Measurements from ENCODE around the gene ZNF740. TPM values are rescaled to one million over a fixed set of nuclear protein-coding genes. Genes with fewer than 3 reads are reported as not detected.
"Not testable (repeated sequence)": the region's sequence is repeated elsewhere in the genome, so short reads cannot be mapped to it uniquely, and the experiment has no call there.

Gene ZNF740
- total RNA-seq, 1 donor from 2014 or later, result 31.6 TPM

DNA sequence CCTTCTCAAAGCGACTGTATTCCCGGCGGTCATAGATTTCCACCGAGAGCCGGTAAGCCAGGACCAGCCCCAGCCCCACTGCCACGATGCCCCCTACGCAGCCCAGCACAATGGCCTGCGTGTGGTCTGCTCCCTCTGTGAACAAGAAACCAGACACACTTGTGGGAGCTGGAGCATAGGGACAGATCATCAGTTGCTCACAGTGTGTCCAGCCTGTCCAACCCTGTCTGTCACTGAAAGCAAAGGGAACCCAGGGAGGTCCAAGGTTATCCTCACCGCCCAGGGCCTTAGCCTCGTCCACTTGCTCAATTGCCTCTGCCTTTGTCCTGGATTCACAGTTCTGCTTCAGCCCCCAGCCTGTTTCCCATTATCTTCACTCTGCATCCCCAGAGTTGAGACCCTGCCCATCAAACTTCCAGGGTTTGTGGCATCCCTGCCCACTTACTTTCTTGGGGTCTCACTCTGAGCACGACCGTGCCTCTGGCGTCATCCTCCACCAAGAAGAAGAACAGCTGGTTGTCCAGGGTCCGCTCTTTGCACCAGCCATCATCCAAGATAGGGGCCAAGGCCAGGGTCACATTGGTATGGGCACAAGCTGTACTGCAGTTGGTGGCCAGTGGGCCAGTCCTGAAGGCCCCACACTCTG, 11.5 kb downstream of the ZNF740 start:
- ATAC-seq, result no peak
- intact Hi-C loops (cut with micrococcal nuclease), result loop anchor here (10.0 kb wide), 1 partner anchor 127 kb away; no protein-coding TSS in a partner anchor
- no peak for DNase-seq

DNA sequence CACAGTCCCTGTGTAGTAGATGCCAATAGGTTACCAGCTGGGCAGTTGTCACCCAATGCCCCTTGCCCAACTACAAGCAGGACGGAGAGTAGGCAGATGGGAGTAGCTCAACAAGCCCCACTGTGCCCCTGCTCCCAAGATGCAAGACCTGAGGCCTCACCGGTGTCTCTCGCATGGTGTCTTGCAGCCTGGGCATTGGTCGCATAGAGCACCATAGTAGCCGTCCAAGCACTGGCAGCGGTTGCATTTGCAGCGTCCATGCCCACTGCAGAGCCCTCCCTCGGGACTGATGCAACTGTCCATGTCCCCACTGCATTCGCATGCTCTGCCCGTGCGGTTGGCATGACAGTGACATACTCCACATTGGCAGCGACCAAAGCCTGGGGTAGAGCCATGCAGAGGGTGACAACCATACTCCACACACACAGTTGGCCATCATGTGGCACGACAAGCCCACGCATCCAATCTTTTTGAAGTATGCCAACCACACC, 12.1 kb downstream of the ZNF740 start:
- DNase-seq, result no peak
- ATAC-seq, result no peak
- intact Hi-C loops (cut with micrococcal nuclease), result loop anchor here (10.0 kb wide), 1 partner anchor 128 kb away; no protein-coding TSS in a partner anchor

DNA sequence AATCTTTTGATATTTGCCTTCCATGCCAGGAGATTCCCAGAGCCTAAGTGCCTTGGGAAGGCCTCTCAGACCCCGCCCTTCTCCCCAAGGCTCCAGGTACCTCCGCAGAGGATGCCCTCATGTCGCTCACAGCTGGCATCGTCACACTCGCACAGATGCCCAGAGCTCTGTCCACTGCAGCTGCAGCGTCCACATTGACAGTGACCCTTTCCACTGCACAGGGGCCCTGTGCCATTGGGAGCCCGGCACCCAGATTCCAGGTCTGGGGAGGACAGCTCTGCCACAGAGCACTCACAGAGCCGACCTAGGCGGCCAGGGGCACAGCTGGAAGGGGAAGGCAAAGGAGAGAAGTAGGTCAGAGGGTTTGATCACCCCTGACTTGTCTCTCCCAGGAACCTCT, 12.5 kb downstream of the ZNF740 start:
- DNase-seq, result no peak
- intact Hi-C loops (cut with micrococcal nuclease), result loop anchor here (10.0 kb wide), 1 partner anchor 128 kb away; no protein-coding TSS in a partner anchor
- no peak for ATAC-seq

DNA sequence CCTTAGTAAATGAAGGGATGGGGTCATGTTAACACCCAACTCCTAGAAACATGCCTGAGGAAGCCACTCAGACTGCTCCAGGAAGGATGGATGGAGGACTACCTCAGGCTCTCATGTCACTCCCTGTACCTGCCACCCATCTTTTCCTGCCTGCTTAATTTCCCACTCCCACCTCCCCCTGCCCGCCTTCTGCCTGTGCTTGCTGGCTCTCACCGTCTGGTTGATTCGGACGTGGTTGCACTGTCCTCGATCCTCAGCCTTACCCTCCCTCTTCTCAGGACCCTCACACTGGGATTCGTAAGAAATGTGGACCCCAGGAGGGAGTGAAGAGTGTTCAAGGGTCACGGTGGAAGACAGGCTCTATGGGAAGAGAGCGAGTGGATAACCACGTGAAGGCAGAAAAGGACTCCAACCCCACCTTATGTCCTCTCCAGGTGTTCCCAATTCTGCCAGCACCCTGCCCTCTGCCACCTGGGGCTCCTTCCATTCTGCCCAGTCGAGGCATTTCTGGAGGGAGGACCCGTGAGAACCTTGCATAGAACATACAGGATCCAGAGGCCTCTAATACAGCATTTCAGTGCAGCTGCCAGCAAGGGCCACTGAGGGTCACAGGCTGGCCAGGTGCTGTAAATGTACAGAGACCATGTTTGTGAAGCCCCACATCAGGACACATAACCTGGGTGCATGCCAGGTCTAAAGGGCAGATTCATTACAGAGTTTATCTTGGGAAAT, 13.6 kb downstream of the ZNF740 start:
- DNase-seq, result no peak
- no peak for ATAC-seq
- intact Hi-C loops (cut with micrococcal nuclease), result loop anchor here (10.0 kb wide), 1 partner anchor 129 kb away; no protein-coding TSS in a partner anchor

DNA sequence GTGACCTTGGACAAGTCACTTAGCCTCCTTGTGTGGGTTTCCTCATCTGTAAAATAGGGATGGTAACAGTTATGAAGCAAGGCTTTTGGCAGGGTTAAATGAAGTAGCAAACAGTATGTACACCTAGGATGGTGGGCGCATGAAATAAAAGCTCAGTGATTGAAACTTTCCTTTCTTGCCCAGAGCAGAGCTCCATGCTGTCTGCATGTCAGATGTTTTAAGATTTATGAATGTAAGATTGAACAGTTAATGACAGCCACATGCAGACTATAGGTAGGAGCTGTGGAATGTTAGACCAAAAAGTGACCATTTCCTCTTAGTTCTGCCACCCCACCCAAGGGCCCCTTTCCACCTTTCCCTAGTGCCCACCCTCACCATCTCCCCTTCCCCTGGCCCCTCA, 14.5 kb downstream of the ZNF740 start:
- DNase-seq, result no peak
- intact Hi-C loops (cut with micrococcal nuclease), result loop anchor here (10.0 kb wide), 1 partner anchor 130 kb away; no protein-coding TSS in a partner anchor
- ATAC-seq, result no peak

DNA sequence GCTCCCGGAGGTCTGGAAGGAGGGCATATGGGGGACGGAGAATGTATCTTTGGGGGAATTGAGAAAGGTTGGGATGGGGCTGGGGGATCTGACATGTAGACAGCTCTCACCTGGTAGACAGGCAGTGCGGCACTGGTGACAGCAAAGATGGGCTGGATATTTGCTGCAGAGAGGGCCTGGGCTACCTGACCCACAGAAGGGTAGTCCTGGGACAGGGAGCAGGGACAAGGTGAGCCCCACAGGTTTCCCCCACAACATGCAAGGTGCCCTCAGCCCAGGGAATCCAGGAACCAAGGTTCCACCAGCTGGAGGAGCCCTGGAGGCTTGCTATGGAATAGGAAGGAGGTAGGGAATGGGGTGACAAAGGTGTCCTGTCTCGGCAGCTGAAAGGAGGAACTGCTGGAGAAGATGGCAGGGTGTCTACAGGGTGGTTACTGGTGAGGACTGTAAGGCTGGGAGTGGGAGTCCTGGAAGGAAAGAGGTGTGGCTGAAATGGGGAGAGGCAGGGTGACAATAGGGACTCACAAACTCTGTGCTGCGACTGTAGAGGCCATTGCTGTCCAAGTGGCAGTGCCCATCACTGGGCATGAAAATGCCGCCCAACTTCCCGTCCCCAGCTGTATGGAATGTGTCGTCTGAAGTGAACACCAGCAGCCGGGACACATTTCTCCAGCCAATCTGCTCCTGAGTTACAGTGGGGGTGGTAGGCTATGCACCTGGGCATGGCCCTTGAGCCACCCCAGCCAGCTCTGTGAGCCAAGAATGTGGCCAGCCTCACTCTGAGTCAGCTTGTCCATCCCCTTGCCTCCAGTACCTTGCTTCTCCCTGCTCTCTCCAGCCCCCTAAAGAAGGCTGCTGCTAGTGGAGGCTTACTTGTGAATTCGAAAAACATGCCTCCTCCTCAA, 15.2 kb downstream of the ZNF740 start:
- intact Hi-C loops (cut with micrococcal nuclease), result loop anchor here (10.0 kb wide), 1 partner anchor 131 kb away; no protein-coding TSS in a partner anchor
- no peak for ATAC-seq
- DNase-seq, result no peak

DNA sequence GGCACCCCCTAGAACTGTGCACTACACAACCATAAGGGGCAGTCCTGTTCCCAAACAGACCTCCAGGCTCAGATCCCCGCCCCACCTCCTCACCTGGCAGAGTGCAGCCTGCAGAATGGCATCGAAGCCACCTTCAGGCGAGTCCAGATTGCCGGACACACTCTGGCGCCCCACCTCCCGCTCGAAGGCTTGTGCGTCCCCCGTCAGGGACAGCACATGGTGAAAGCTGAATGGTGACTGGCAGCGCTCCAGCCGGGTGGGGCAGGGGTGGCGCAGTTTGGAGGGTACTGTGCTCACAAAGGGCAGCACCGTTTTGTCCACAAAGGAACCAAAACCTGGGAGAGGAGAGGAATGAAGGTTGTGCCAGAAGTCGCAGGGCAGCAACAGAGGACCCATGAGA, 16.0 kb downstream of the ZNF740 start:
- DNase-seq (no peak), ATAC-seq (no peak)
- intact Hi-C loops (cut with micrococcal nuclease), result loop anchor here (10.0 kb wide), 1 partner anchor 132 kb away; no protein-coding TSS in a partner anchor

DNA sequence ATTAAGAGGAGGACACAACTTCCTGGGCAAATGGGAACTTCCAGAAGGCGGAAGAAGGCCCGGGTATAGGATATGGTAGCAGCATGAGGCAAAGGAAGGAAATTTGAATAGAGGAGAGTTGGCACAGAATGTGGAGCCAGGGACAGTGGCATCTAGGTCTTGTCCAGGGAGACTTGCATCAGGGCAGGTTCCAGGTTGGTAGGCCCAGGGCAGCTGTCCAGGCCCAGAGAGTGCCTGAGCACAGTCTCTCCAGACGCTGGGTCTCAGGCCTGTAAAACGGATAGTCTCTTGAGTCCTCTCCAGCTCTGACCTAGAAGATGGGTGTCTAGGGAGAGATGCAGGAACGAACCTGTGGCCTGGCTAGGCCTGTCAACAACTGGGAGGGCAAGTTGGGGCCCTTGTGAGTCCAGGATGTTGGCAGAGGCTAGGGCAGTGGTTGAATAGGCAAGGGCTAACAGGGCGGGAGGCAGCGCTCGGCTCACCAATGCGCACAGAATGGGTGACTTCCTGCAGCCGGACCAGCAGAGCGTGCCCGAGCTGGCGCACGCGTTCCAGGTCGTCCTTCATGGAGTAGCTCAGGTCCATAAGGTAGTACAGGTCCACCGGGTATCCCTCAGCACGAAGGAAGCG, 16.6 kb downstream of the ZNF740 start:
- DNase-seq (no peak), ATAC-seq (no peak)
- intact Hi-C loops (cut with micrococcal nuclease), result loop anchor here (10.0 kb wide), 1 partner anchor 132 kb away; no protein-coding TSS in a partner anchor

DNA sequence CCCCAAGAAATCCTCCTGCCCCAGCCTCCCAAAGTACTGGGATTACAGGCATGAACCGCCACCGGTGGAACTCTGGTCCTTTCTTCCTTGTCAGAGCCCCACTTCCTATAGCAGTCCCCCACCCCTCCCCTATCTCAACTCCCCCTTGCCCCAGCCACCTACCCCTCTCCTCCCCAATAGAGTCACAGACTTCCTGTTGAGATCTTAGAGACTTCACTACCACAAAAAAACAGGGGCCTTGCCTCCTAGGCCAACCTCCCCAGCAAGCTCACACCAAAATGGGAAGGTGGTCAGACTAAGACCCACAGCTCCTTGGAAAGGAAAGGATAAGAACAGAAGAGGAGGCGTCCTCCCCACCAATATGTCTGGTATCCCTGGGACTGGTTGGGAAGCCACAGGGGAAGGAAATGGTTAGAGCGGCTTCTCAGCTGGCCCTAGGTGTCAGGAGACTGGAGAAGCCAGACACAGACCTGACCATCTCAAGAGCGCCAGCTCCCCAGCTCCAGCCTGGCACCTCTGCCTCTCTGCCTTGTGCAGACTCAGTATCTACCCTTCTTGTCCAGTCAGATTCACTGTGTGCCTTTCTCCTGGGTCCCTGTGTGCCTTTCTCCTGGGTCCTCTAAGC, 18.1 kb downstream of the ZNF740 start:
- DNase-seq (no peak), ATAC-seq (no peak)
- intact Hi-C loops (cut with micrococcal nuclease), result loop anchor here (10.0 kb wide), 1 partner anchor 134 kb away; no protein-coding TSS in a partner anchor

DNA sequence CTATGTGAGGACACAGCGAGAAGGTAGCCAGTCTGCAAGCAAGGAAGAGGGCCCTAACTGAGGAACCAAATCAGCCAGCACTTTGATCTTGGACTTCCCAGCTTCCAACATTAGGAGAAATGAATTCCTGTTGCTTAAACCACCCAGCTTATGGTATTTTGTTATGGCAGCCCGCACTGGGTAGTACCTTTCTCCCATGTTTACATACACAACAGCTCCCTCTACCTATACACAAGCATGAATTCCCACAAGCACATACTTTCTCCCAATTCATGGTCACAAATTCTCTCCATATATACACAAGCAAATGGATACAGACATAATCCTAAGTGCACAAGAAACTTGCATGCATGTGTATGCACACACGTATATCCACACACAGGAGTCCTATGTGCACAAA, 19.2 kb downstream of the ZNF740 start:
- intact Hi-C loops (cut with micrococcal nuclease), result loop anchor here (10.0 kb wide), 1 partner anchor 135 kb away; no protein-coding TSS in a partner anchor
- DNase-seq, result no peak
- no peak for ATAC-seq

DNA sequence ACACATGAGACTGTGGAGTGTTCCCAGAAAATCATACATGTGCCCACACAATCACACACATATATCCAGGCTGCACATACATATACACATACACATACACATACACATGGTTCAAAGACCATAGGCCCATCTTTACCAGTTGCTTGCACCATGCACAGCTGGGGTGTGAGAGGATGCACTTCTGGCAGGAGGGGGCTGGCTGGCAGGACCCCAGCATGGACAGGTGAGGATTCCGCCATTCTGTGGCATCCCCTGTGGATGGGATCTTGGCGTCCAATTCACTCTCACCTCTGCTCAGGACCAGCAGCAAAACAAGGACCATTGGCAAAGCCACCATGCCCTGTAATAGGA, 19.6 kb downstream of the ZNF740 start:
- intact Hi-C loops (cut with micrococcal nuclease), result no loop called here
- ATAC-seq, result no peak
- no peak for DNase-seq

DNA sequence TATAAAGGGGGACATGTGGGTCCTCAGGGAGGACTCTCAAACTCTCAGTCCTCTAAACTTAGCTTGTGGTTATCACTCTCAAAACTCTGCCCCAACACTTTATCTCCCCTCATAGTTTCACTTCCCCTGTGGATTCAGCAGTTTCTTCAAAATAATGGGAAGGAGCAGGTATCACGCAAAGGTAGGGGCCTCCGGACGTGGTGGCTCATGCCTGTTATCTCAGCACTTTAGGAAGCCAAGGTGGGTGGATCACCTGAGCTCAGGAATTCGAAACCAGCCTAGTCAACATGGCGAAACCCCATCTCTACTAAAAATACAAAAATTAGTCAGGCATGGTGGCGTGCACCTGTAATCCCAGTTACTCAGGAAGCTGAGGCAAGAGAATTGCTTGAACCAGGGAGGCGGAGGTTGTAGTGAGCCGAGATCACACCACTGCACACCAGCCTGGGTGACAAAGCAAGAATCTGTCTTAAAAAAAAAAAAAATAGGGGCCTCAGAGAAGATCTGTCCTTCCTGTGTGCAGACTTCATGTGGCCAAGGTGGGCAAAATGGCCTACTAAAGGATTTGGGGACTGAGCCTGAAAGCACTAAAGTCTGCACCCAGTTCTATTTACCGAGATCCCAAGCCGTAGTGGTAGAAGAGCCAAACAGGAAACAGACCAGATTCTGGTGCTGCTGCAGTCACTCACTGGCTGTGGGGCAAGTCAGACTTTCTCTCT, 20.1 kb downstream of the ZNF740 start:
- DNase-seq (no peak), ATAC-seq (no peak)
- intact Hi-C loops (cut with micrococcal nuclease), result no loop called here

DNA sequence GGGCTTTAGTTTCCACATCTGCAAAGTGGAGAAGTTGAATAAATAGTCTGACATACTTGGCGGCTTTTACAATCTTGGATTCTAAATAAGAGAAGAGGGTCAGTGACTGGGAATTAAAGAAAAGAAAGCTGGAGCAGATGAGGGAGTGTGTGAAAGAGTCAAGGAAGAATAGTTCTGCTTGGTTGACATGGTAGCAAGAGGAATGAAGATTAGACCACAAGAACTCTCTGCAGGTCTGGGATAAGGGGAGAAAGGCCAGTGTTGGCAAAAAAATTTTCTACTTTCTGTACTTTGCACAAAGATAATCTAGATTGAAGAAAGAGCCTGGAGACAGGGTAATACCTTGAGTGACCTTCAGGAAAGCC, 20.6 kb downstream of the ZNF740 start:
- DNase-seq (no peak), ATAC-seq (no peak)
- intact Hi-C loops (cut with micrococcal nuclease), result no loop called here

DNA sequence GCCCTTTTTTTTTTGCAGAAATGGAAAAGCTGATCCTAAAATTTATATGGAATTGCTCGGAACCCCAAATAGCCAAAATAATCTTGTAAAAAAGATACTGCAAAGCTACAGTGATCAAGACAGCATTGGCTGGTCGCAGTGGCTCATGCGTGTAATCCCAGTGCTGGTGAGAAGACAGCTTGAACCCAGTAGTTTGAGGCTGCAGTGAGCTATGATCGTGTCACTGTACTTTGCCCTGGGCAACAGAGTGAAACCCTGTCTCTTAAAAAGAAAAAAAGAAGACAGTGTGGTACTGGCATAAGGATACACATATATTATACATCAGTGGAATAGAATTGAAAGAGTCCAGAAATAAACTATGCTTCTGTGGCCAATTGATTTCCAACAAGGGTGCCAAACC, 21.1 kb downstream of the ZNF740 start:
- intact Hi-C loops (cut with micrococcal nuclease), result no loop called here
- DNase-seq (no peak), ATAC-seq (no peak)

DNA sequence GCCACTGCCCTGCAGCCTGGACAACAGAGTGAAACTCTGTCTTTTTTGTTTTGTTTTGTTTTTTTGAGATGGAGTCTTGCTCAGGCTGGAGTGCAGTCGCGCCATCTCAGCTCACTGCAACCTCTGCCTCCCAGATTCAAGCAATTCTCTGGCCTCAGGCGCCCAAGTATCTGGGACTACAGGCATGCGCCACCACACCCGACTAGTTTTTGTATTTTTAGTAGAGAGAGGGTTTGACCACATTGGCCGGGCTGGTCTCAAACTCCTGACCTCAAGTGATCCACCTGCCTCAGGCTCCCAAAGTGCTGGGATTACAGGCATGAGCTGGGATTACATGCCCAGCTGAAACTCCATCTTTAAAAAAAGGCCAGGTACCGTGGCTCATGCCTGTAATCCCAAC, 21.8 kb downstream of the ZNF740 start:
- DNase-seq; ATAC-seq; intact Hi-C loops (cut with micrococcal nuclease): not testable (repeated sequence)

DNA sequence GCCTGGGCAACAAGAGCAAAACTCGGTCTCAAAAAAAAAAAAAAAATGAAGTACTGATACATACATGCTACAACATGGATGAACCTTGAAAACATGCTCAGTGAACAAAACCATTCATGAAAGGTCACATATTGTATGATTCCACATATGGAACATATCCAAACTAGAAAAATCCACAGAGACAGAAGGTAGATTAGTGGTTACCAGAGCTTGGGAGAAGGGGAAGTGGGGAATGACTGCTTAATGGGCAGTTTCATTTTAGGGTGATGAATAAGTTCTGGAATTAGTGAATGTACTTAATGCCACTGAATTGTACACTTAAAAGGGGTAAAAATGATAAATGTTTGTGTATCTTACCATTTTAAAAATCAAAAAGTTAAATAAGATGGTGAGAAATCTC, 23.8 kb downstream of the ZNF740 start:
- intact Hi-C loops (cut with micrococcal nuclease), result no loop called here
- DNase-seq (no peak), ATAC-seq (no peak)

DNA sequence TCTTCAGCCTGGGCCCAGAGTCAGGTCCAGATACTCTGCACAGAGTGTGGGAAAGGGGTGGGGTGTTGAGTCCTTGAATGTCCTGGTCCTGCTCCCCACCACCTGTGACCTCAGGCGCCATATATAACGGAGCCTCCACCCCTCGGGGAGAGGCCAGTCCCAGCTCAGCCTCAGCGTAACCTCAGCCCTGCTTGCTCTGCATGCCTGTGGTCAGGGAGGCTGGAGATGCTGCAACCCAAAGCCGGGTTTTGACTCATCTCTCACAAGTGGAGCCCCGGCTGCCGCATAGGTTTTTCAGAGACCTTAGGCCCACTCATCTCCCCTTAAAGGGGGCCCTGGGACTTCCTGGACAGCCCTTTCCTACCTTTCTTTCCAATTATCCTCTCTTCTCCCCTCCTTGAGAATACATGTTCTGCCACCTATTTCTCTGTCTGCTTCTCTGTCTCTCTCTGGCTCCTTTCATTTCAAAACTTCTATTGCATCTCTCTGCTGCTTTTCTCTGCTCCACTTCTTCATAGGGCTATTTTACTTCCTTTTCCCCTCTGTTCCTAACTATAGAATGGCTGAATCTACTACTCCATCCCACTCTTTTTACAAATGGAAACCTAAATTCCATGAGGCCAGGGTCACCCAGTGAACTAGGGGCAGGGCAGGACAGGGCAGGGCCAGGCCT, 25.4 kb downstream of the ZNF740 start:
- intact Hi-C loops (cut with micrococcal nuclease), result no loop called here
- DNase-seq, result no peak

More for the DNA sequence above, 25.4 kb downstream of the ZNF740 start:
- no peak for ATAC-seq

Data from left ventricle myocardium superior (tissue), 1 donor.